ENCODE measurements around the gene CPXM2.

The CPXM2 gene

DNA sequence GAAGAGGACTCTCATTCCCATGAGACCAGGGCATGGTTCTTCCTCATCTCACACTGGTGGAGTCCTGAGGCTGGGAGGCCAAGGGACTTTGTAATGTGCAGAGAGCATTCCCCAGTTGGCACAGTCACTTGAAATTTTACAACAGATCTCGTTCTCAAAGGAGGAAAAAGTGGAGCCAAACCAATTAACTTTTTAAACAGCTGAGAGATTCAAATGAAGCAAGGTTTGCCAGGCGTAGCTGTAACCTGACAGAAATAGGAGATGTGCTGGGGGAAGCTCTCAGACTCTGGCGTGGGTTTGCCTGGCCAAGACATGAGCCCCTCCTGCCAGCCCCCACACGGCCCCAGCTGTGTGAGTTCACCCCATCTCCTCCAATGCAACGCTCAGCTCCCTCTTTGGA lies 12.0 kb upstream of the CPXM2 start:
- DNase-seq, result no peak

DNA sequence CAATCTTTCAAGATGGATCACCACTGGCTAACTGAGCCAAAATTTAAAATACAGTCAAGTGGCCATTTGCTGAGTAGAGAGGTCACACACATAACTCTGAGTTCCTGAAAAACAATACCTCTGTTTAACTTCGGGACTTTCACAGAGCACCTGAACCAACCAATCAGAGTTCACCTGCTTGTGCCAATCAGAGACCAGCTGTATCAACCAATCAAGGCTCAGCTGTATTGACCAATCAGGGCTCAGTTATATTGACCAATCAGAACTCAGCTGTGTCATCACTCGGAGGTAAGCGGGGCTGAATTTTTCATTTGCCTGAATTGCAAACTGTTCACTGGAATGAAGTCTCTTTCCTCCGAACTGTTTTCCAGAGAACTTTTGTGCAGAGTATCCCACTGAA lies 10.0 kb upstream of the CPXM2 start:
- no peak for DNase-seq

DNA sequence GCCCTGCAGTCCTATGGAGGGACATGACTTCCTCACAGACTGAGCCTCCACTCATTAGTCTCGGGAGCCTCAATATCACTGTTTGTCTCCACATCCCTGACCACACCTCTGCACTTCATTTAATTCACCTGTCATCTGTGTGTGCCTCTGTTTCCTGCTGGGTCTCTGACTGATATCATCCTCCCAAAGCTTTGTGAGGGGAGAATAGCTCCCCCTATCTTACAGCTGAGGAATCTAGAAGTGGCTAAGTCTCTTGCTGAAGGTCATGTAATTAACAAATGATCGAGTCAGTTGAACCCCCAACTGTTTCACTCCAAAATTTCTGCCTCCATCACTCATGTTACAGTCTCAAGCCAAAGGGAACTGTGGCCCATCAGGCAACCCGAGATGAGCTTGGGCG lies 5.5 kb upstream of the CPXM2 start:
- DNase-seq, result no peak

DNA sequence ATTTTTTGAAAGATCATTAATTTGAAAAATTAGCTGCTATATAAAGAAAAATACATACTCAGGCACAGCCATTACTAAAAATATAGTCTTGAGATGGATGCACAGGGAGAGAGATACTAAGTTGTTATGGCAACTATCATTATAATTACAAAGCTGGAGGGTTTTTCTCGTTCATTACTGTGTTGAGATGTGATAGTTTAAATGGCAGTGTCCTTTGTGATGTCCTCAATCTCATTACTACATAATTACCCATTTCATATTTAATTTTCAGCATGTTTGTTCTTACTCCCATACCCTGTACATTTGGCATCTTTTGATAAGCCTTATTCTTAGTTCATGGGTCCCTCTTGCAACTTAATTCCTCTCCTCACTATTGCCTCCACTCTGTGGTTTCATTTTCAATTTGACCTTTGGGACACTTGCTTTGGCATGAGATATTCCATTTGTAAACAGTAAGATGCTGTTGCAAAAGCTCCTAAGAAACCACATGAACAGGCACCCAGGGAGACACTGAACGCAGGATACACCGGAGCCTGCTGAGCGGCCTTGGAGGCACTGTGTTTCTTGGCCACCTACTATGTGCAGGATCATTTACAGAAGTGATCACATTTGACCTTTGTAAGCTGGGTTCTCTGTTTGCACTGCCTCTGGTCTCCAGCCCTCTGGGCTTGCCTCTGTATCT lies 4.8 kb upstream of the CPXM2 start:
- no peak for DNase-seq

DNA sequence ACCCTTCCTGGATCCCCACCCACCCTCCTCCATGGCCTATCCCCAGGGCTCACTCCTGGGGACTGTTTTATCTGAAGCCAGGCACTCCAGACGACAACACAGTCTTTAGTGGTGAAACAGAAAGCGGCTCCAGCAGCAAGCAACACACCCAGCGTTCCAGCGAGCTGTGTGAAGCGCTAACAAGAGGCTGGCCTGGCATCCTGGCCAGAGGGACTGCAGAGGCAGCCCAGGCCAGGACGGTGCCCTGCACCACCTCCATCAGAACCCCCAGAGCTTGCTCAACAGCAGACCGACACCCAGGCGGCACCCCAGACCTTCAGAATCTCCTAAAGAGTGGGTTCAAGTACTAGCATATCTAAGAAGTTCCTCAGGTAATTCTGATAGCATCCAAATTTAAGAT lies 2.0 kb upstream of the CPXM2 start:
- DNase-seq, result no peak

DNA sequence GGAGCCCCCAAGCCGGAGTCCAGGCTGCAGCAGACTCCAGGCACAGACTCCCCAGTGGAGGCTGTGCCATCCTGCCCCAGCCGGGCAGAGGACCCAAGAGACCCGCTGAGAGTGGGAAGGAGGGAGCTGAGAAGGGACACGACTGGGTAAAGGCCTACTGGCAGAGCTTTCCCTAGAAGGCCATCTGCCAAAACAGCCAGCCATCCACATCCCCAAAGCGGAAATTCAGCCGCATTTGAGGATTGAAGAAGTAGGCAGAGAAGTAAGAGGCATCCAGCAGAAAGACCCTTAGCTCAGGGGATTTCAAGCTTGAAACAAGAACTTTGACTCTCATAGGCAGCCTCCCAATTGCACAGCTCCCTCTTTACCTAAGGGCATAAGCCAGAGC lies 857 bp downstream of the CPXM2 start:
- no peak for DNase-seq

DNA sequence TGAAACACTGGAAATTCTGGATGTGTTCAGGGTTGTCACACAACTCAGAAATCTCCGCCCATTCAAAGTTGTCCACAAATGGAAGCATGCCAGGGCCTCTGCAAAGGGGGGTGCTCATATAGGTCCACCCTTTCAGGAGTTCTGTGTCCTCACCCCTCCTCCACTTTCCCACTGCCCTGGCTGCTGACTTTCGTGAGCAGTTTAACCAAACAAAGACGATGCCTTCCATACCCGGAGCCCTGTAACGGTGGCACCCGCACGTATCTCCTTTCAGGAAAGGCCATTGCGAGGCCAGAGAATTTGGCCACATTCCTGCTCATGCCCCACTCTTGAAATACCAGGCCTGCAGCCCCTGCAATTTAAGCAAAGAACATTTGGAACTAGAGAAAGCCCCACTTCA lies 1.4 kb downstream of the CPXM2 start:
- DNase-seq, result no peak

DNA sequence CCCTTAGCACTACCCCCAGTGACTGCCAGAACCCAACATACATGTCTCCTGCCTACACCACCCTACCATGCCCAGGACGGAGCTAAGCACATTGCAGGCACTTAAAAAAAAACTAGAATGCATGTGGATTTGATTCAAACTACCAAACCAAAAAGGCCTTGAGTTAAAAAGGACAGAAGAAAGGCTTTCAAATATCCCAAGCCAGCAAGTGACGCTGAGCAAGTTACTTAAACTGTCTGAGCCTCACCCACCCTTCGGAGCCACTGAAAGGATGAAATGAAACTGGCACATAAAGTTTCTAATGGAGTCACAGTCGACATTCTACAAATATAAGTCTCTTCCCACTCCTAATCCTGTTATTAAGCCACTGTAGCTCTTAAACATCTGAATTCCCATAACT lies 1.8 kb downstream of the CPXM2 start:
- DNase-seq, result no peak

DNA sequence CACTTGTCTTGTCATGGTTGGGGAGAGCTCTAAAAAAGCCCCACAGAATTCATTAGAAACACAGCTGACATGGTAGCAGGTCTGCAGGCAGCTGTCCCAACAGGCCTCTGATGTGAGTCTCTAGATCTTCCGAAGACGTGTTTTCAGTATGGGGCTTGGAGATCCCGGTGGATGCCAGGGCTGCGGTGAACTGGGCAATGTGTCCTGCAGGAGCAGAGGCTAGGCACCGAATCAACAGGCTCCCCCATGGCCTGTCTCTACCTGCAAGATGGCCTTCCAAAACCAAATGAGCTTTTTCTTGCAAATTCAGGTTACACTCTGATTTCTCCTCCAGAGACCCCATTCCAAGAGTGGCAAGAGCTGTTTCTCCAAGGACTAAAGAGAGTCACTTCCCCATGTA lies 2.9 kb downstream of the CPXM2 start:
- no peak for DNase-seq

DNA sequence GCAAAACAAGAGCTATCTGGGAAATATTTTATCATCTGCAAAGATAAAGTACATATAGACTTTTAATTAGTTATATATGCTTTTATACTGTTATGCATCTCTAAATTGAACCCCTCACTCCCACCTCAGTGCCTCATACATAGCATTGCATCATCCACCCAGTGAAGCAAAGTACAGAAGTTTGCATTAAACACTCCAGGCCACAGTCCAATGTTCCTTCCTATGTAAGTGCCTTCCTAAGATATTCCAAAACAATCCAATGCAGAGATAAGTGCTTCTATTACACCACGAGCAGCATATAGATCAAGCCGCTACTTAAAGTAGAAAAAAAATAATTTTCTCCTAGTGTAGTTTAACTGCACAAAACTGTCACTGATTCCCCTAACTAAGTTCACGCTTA lies 3.4 kb downstream of the CPXM2 start:
- DNase-seq, result no peak

DNA sequence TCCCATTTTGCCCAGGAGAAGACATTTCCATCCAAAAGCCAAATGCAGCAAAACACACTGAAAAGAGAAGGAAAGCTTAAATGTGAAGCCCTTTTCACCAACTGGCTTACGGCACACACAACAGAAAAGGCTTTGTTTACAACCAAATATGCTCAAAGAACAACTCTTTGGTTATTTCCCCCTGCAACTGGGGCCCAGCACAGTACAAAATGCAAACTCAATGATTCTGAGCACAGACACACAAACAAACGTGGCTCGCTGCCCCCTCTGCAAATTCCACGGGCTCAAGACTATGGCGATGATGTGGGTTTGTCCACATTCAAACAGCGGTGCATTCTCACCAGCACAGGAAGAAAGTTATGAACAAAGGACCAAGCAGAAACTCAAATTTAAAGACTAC lies 5.3 kb downstream of the CPXM2 start:
- DNase-seq, result no peak

DNA sequence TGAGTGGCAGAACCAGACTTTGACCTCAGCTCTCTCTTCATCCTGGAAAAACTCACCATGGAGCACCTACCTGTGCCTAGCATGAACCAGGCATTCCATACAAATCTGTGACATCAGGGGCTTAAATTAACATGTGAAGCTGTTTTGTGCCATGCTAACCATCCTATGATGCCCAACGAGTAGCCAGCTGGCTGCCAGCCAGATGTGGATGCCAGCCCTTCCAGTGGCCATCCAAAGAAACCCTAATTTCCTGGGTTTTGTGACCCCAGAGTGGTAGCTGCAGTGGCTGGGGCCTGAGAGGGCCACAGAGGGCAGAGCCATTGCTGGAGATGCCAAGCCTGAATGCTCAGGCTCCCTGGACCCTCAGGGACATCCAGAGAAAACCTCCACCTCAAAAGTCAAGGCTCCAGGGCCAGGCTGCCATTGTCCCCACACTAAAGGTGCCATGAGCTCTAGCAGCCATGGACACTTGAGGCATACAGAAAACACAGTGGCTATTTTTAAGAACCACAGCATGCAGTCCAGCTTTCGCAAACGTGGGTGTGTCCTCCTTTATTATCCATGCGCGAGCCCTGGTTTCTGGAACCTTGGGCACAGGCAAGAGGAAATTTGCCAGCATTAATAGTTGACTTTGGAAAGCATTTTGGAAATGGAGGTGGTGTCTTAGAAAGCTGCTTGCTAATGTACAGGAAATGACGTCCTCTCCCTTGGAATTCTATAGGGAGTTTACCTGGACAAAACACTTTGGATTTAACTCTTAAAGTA lies 6.0 kb downstream of the CPXM2 start:
- DNase-seq, result no peak

DNA sequence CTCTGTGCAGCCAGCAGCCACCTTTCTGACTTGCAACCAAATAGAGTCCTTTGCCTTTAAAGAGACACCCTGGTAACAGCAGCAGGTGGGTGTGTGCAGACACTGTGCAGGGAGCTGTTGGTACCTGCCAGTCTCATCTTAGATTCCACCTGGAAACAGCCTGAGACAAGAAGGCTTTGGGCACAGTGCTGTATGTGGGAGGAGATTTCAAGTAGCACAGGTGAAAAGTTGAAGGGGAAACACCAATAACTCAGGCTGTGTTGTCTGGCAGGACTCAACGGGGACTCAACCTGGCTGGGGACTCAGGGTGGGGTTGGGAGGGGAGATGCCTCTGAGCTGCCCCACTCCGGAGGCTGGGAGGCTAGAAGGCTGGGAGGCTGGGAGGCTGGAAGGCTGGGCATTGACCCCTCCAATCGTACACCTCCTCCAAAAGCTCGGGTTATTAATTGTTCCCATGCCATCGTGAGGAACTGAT lies 6.7 kb downstream of the CPXM2 start:
- DNase-seq, result no peak

DNA sequence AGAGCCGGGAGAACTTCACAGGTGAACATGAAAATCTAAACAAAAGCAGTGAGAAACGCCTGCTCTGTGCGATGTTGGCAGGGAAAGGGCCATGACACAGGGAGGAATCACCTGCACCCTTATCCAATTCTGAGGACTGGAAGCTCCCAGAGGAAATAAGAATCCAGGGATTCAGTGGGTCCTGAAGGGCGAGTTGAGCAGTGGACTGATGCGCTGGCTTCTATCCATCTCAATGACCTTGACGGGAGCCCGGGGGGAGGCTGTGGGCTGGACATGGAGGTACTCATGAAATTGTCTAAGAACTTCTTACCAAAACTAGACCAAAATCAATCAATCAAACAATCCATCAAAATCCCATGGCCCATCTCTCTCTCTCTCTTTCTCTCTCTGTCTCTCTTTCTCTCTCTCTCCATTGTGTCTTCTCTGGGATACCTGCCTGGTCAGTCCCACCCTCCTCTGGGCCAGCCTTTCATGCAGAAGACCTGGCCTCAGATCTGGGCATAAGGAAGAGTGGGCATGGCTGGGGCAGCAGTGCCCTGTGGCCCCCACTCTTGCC lies 7.2 kb downstream of the CPXM2 start:
- no peak for DNase-seq

DNA sequence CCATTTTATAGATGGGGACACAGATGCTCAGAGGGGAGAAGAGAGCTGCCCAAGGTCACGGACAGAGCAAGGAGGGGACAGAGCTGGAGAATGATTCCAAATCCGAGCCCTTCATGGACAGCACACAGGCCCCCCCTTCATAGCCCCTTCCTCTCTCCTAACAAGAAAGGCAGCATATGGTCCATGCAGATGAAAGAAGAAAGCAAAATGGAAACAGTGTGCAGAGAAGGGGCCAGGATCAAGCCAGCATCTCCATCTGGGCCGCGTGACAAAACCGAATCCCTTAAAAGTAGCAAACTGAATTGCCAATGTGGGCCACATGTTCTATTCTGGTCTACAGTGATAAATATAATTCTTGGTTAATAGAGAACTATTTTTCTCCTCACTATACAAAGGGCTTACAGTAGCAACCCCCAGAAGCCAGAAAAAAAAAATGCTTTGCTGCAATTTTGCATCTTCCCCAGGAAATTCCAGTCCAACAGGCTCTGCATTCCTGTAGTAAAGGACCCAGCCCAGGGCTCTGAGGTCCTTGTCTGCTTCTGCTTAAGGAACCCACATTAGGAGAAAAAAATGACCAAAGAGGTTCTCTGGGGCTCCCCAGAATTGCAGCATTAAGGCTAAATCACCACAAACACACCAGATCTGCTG lies 7.8 kb downstream of the CPXM2 start:
- DNase-seq, result no peak

DNA sequence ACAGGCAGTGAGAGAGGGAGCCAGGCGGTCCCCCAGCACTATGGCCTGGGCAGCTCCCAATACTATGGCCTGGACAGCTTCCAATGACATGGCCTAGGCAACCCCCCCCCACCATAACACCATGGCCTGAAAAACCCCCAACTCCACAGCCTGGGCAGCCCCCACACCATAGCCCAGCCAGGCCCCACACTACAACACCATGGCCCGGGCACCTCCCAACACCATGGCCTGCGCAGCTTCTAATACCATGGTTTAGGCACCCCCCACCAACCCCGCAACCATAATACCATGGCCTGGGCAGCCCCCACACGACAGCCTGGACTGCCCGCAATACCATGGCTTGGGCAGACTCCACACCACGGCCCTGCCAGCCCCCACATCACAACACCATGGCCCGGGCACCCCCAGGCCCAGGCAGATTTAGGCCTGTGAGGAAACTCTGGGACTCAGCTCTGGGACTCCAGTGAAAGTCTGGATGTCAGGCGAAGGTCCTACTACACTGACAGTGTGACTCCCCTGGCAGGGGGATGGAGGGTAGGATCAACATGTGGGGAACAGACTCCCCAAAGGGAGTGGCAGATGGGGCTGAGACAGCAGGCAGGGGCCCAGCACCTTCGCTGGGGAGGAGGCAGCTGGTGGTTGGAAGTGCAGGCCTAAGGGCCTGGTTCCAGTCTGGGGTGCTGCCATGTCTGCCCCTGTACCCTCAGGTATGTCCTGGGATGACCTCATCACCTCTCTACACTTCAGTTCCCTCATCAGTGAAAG lies 8.7 kb downstream of the CPXM2 start:
- no peak for DNase-seq

DNA sequence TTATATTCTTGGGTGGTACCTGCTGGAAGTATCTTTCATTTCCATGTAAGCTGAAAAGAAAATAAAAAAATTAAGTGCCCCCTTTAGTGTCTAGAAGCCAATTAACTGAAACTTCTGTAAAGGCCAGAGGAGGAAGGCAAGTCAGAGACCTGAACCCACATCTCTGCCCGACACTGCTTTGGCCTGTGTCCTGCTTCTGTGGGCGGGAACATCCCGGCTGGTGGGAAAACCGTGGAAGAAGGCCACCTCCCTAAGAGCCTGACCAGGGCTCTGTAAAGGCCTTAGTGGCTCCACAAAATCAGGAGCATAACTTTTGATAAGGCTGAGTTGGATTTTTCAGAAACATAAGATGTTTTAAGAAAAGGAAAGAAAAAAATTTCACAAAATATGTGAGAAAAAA lies 9.4 kb downstream of the CPXM2 start:
- DNase-seq, result no peak

DNA sequence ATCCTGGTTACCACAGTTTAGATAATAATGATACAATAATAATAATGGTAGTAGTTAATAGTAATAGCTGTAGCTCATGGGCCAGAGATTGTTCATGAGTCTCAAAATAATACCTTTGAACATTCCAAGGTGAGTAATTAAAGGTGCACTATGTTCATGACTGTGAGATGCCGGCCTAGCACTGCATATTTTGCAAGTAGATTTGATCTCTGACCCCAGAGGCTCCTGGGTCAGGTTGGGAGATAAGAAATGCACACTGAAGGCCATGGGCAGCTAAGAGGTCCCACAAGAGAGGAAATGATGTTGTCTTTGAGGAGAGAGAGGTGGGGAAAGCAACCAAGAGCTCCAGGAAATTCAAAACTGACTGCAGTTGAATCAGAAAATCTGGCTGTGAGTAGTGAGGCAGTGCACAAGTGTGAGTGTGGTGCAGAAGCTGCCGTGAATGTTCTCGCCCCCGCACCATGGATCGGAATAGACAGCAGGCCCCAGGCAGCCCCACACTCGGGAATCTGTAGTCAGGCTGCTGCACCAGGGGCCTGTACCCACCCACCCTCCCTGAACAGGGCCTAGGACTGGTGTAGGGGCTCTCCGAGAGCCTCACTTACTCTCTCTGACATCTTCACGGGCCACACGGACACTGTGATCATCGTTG lies 11.9 kb downstream of the CPXM2 start:
- DNase-seq, result no peak

DNA sequence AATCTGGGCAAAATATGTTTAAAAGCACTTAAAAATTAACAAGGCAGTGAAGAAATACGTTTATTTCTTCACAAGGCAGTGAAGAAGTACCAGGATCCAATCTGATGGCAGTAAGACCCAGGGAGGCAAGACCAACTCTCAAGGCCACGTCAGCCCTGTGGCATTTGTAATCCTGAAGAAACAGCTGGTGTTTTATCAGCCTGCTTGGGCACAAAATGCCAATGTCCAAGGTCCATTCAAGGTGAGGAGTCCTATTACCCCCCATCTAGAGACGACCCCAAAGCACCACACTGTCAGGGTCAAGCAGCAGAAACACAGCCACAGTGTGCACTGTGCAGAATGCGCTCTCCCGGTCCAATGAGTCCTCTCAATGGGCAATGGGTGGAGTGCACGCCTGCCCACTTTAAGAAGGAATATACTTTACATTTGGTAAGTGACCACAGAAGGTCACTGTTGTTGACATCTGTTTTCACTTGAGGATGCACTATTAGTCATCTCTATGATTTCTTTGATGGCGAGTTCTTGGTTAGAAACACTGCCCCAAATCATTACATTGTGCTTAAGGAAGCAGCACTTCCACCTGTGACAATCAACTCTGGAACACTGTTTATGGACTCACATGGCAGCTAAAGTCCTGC lies 12.8 kb downstream of the CPXM2 start:
- no peak for DNase-seq

DNA sequence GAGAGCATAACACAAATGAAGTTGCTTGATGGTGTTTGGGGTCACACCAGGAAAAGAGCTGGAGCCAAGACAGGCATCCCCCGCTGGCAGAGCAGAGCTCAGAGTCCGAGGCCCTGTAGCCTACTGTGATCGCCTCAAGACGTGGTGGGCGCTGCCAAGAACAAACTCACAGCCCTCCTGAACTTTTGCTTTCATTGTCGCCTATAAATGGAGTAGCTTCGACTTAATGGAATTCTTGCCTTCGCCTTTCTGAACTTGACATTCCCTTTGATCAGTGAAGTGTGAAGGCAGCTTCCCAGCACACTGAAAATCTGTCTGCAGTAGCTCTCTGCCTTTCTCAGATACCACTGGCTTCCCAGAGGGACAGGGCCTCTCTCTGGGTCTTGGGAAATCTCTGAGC lies 21.3 kb downstream of the CPXM2 start:
- DNase-seq, result no peak

DNA sequence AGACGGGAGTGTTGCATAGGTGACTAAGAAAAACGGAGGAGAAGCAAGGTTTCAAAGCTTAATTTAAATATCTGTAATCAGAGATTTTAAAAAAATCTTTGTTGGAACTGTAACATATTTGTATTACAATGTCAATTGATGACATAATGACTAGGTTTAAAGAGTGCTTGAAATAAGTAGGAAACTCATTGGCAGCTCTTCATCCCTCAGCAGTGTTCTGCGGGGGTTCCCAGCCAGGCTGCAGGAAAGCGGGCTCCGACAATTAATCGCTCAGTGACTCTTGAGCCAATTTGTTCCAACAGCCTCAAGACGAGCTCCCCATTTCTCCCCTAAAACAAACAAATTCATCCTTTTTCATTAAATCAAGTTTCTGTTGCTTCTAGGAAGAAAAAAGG lies 22.6 kb downstream of the CPXM2 start:
- DNase-seq, result no peak
